HepG2 (cell line): ENCODE results near the gene ITSN2. TPM values are rescaled to one million over a fixed set of nuclear protein-coding genes. Genes with fewer than 3 reads are reported as not detected.

Experiments used
- ARID4A ChIP-seq: sonication (generic); formaldehyde crosslinking; IDR thresholded peaks from 2 replicates; pipeline ENCODE4 v1.5.0; 2020; ENCODE audit warnings: mild to moderate bottlenecking, missing genetic modification reagents, borderline replicate concordance
- CCAR2 ChIP-seq: fragments of 200-400 bp; formaldehyde crosslinking; optimal IDR thresholded peaks from 2 replicates; pipeline ENCODE3; 2018; ENCODE audit warnings: low read depth, mild to moderate bottlenecking, low read length, moderate library complexity
- GZF1 ChIP-seq: sonication (generic); formaldehyde crosslinking; IDR thresholded peaks from 2 replicates; pipeline ENCODE4 v1.5.1; 2020; ENCODE audit warnings: mild to moderate bottlenecking, missing genetic modification reagents
- HNF4G ChIP-seq, 2 experiments: sonication (generic) in 1 of 2; formaldehyde crosslinking in 1 of 2; IDR thresholded peaks; 2 replicates each; pipeline versions ENCODE4 v1.4.0 to v1.6.1; 2011 to 2020; ENCODE audit warnings: borderline replicate concordance in 2 of 2, low read depth in 2 of 2, mild to moderate bottlenecking in 2 of 2, low read length in 1 of 2, missing genetic modification reagents in 1 of 2, moderate library complexity in 1 of 2
- MXD1 ChIP-seq: sonication (generic); formaldehyde crosslinking; IDR thresholded peaks from 2 replicates; pipeline ENCODE4 v1.4.0; 2020; ENCODE audit warnings: mild to moderate bottlenecking, missing genetic modification reagents
- SAP130 ChIP-seq: IDR thresholded peaks from 2 replicates; pipeline ENCODE4 v1.6.1; 2016; ENCODE audit warnings: low read depth
- SNAPC4 ChIP-seq: sonication (generic); formaldehyde crosslinking; IDR thresholded peaks from 2 replicates; pipeline ENCODE4 v1.4.0; 2020; ENCODE audit warnings: mild to moderate bottlenecking, missing genetic modification reagents
- SP5 ChIP-seq: IDR thresholded peaks from 2 replicates; pipeline ENCODE4 v1.6.1; 2016; ENCODE audit warnings: low read depth, borderline replicate concordance
- ZBTB7A ChIP-seq: sonication (generic); formaldehyde crosslinking; IDR thresholded peaks from 2 replicates; pipeline ENCODE4 v1.8.0; 2022; ENCODE audit warnings: mild to moderate bottlenecking, missing genetic modification reagents
- ZFP82 ChIP-seq: sonication (generic); formaldehyde crosslinking; IDR thresholded peaks from 2 replicates; pipeline ENCODE4 v1.5.1; 2020; ENCODE audit warnings: mild to moderate bottlenecking, missing genetic modification reagents, borderline replicate concordance
- ZFX ChIP-seq: sonication (generic); formaldehyde crosslinking; IDR thresholded peaks from 2 replicates; pipeline ENCODE4 v1.4.0; 2020; ENCODE audit warnings: mild to moderate bottlenecking, low read depth, missing genetic modification reagents, moderate library complexity
- ZKSCAN1 ChIP-seq: fragments of 150-350 bp; IDR thresholded peaks from 2 replicates; pipeline ENCODE4 v1.6.1; 2014; ENCODE audit warnings: low read length
- ZNF17 ChIP-seq: sonication (generic); formaldehyde crosslinking; IDR thresholded peaks from 2 replicates; pipeline ENCODE4 v1.5.0; 2020; ENCODE audit warnings: mild to moderate bottlenecking, missing genetic modification reagents
- ZNF362 ChIP-seq: sonication (generic); formaldehyde crosslinking; IDR thresholded peaks from 2 replicates; pipeline ENCODE4 v1.4.0; 2020; ENCODE audit warnings: missing genetic modification reagents, mild to moderate bottlenecking, borderline replicate concordance
- ZNF530 ChIP-seq: sonication (generic); formaldehyde crosslinking; IDR thresholded peaks from 2 replicates; pipeline ENCODE4 v1.5.0; 2020; ENCODE audit warnings: low read depth, mild to moderate bottlenecking, missing genetic modification reagents
- ZNF761 ChIP-seq: sonication (generic); formaldehyde crosslinking; conservative IDR thresholded peaks from 2 replicates; pipeline ENCODE4 v1.4.0; 2020; ENCODE audit warnings: mild to moderate bottlenecking, missing genetic modification reagents
- ZNF841 ChIP-seq: sonication (generic); formaldehyde crosslinking; IDR thresholded peaks from 2 replicates; pipeline ENCODE4 v1.8.1; 2023; ENCODE audit warnings: missing genetic modification reagents, borderline replicate concordance
- polyA plus RNA-seq, 8 experiments: library from polyadenylated mRNA; depleted of rRNA in 3 of 8; stranded (reverse) in 7 of 8; unstranded in 1 of 8; fragments of >200 nt; fragmentation: Illumina TruSeq in 4 of 8; extraction: Trizol in 4 of 8; gene quantifications; 2 replicates each; pipeline versions ENCODE4 v1.2.1 to v1.2.3, GENCODE V29; 2011 to 2016; ENCODE audit warnings: low read depth in 4 of 8, missing spikeins in 1 of 8, mixed read lengths in 1 of 8; ENCODE audit not compliant: insufficient read depth in 1 of 8
- total RNA-seq, 5 experiments: library from RNA; depleted of rRNA; stranded (reverse); fragments of >200 nt; fragmentation: Illumina TruSeq; extraction: Trizol; gene quantifications; 2 replicates each; pipeline ENCODE4 v1.2.3, GENCODE V29; 2016; ENCODE audit warnings: low read depth in 1 of 5

ITSN2 gene
- total and polyA plus RNA-seq, 2 of the 13 experiments (the other 11 are each of a cell fraction or from before 2014, with no cell fraction given): 26.0 to 26.6 TPM

- TF ChIP-seq ZNF530 (CRISPR knock-in tag) (no peak), ZNF841 (CRISPR knock-in tag) (no peak), ZBTB7A (CRISPR knock-in tag) (peak; percentile 27; the same call in 1 of the 2 replicates), ZNF761 (CRISPR knock-in tag) (no peak), GZF1 (CRISPR knock-in tag) (no peak), SAP130 (CRISPR knock-in tag) (peak; percentile 26; the same call in 1 of the 2 replicates), MXD1 (CRISPR knock-in tag) (no peak), ZKSCAN1 (no peak), HNF4G (IDR thresholded peaks at IDR 0.05; ENCODE audit: borderline replicate concordance, low read depth, low read length) (no peak), HNF4G (CRISPR knock-in tag; IDR thresholded peaks at IDR 0.05; ENCODE audit: borderline replicate concordance, low read depth) (no peak), ZFX (CRISPR knock-in tag) (peak; percentile 47; the same call in 1 of the 2 replicates), ZFP82 (CRISPR knock-in tag) (no peak), ZNF362 (CRISPR knock-in tag) (no peak), SNAPC4 (CRISPR knock-in tag) (0 out of 2 replicates have a peak, but pooled peaks have one; percentile 61), ARID4A (CRISPR knock-in tag) (no peak), SP5 (0 out of 2 replicates have a peak, but pooled peaks have one; percentile 21), CCAR2 (no peak), ZNF17 (CRISPR knock-in tag) (no peak)
These were observed 42.1 kb upstream of the ITSN2 start (continued) for GRCh38 chr2:24402242-24403097.
